ENCODE measurements around the gene TFG.

The TFG gene

DNA sequence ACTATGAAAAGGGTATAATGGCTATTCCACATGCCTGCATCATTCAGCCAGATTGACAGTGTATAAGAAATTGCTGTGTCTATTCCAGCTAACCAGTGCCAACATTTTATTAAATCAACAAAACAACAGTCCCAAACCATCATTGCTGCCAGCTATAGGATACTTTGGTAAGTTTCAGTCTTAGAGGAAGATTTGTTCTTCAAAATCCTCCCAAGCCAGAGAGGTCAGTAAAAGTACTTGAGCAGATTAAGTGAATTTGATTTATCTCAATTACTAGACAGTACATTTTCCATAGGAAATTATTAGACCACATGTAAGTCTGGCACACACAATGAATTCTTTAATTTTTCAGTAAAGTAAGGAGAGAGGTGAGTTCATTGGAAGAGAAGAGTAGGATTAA, 50.7 kb downstream of the TFG start:
- no peak for DNase-seq

DNA sequence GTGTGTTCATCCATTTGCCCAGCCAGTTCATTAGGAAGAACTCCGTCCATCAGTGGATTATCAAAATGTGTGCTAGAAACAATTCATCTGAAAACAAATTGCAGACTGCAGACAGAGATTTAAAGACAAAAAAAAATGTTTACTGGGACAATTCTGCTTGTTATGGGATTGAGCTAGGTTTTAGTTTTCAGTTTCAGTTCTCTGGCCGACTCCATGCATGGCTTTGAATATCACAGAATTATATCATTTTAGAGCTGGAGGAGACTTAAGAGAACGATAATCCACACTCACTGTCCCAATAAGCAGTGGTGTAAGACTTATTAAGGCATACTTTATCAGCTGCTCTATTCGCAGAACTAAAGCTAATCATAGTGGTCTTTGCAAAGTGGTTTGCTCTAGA, 51.1 kb downstream of the TFG start:
- DNase-seq = no peak

DNA sequence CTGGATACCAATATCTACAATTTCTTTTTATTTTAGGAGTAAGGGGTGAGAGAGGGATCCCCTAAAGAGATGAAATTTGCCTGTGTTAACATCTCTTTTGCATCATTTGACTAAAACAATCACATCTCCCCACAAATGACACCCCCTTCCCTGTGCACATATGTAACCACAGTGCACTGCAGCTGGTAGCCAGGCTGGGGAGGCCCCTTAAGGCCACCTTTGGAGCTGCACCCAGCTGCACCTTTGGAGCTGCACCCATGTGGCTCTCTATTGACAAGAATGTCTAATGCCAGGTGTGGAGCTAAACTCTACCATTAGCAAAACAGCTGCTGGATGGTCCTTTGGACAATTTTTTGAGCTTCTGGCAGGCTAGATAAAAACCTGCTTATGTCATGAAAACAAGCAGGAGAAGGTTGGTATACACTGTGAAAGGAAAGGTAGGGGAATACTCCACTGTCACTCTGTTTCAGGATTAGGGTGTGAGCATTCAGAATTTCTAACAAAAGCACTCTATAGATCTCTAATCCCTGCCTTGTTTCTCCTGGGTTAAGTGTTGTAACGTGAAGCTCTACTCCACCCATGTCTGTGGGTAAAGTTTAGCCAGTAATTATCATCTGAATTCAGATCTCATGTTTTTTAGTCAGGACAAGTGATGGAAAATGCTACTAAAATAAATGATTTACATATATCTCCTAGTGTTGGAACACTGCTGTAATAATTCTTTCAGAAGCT, 52.1 kb downstream of the TFG start:
- no peak for DNase-seq

DNA sequence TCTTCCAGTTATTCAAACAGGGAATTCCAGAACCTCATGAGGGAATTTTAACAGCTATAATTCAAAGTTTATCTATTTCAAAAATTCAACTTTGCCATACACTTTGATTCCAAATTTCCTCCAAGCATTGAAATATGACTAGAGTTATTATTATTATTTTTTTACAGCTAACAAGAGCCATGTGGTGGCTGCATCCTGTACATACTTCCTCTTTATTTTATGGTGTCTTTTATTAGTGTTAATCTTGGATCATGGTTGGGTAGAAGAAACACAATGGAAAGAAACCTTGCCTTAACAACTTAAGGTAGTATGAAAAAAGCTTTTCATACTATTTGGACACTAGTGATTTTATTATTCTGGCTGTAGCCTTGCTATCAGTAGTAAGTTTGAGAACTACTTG, 52.7 kb downstream of the TFG start:
- no peak for DNase-seq

DNA sequence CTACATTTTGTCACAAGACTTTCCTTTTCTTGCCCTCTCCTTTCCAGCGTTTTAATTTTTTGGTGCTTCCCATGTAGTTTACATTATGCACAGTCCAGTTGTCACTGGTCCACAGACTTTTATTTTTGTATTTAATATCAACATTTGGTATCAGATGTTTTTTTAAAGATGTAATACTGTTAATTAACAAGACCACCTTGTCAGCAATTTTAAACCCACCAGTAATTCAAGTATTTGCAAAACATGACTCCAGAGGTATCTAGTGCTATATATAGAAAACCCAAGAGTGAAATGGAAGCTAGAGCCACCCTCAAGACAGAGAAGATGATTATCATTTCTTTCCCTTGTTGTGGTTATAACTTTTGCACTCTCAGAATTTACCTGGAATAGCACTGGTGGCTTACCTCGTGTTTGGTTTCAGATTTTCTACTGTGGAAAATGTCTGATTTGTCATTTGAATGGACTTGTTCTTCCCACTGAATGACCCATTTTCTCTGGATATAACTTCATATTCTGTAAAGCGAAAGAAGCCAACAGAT, 56.2 kb downstream of the TFG start:
- no peak for DNase-seq

DNA sequence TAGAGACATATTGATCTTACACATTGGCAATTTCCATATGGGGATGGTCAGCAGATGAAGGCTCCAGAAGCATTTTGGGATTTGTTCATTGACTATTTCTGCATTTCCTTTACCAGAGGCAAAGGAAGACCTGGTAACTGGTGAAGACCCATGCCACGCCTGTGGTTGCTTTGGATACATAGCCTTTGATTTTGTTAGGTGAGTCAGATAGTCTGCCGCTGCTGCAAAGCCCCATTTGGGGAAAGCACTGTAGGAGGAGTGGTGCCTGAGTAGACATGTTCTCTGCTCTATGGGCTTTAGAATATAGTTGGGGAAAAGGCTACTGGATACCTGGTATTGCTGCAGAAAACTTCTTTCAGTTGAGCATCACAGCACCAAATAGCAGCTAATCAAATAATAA, 56.8 kb downstream of the TFG start:
- DNase-seq = no peak

DNA sequence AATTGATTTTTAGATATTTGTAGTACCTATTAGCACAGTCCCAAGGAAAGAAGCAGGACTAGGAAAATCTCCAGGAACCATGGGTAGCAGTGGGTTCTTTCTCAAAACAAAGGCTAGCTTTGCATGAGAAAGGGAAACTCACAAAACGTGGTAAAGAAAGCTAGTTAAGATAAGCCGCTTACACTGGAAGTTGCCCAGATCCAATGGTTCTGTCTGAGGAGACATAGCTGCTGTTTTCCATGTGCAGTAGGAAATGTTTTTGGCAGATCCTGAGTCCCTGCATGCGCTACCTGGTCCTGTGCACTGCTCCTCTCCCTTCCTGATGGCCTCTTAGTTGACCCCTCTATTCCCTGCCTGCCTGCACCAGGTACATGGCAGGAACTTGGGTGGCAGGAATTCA, 60.4 kb downstream of the TFG start:
- DNase-seq = no peak

DNA sequence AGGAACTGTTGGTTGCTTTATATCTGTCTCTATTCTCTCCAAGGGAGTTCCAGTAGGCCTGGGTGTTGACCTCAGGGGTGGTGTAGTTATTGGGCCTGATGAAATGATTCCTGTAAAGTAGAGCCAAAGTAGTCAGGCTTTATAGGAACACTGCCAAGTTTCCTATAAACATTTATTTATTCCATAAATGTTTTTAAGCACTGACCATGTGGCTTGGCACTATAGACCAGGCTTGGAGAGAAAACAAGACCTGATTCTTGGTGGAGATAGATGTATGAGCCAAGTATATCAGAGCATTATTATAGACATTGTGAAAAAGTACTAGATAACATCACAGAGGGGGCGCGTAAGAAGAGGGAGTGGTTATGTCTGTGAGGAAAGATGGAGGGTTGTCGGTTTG, 65.9 kb downstream of the TFG start:
- no peak for DNase-seq

DNA sequence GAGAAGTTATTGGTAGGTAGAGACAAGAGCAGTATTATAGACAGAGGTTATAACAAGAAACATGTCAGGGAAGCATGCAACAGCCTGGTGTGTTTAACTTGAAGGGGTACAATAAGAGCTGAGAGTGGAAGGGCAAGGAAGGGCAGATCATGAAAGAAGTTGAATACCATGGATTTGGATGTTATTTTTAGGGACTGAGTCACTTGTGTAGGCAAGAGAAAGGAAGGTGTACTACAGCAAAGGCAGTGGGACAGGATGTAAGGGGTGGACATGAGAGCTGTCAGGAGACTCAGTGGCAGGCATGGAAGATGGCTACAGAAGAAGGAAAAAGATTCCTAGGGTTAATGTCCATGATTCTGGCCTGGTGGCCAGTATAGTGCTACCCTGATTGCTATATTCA, 66.4 kb downstream of the TFG start:
- no peak for DNase-seq

DNA sequence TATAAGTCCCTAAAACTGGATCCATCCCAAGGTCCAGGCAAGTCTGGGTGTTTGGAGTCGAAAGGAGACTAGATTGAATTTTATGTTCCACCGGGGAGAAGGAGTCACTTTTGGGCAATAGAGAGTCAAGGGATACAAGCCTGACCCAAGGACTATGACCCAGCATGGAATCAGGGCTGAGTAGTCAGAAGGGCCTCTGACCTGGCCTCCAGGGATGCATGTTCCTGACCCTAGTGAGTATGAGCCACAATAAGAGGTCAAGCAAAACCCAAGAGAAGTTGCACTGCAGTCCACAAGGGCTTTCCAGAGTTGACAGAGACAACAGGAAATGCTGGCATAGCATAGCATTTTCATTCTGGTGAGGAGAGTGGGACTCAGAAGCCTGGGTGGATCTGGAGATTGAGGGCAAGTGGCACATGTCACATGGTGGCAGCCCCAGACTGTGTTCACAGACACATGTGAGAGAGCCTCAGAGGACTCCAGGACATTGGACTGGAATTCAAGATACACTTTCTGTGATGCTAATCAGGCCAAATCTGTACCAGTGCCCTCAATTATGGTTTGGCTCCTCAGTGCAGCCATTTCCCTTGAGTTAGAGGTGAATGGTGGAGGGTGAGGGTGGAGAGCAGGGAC, 66.9 kb downstream of the TFG start:
- DNase-seq = no peak

DNA sequence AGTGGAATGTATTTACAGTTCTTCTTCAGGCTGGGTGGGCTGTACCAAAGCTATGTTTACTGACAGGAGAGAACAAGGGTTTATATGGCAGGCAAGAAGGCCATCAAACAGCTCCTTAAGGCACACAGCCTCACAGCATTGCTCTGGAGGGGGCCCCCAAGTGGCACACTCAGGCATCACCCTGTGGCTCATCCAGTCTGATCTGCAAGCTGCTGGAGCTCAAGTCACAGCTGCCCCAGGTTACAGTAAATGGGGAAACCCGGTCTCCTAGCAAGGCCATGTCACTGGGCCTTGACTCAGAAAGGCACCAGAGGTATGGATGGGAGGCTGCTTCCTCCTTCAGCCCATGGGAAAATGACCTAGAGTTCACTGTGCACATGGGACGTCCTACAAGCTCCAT, 67.5 kb downstream of the TFG start:
- no peak for DNase-seq

DNA sequence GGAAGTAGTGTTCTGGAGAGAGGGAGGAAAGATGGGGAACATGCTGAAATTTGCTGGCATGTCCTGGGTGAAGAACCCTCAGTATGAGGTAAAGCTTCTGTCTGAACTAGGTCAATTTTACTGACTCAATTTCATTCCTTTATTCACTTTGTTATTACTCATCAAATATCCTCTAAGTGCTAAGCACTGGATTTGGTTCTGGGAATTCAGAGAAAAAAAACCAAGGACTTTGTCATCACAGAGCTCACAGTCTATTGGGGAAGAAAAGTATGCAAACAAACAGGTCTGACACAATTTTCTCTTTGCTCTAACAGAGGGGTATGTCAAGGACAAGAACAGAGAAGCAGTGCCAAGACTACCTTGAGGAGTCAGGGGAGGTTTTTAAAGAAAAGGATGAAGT, 68.0 kb downstream of the TFG start:
- DNase-seq = no peak

DNA sequence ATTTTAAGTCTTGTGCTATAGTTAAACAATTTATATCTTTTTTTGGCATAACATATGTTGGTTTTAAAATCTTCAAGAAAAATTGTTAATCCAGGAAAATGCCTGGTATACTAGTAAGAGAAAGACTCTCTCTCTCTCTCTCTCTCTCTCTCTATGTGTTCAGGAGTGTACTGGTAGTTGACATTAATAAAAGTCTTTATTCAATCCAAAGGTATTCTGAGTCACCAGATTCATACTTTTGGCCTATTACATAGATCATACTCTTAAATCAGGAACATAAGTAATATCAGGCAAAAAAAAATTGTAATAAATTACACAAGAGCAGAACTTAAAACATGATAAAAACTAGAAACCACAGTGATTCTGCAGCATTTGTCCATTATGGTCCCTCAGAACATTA, 70.2 kb downstream of the TFG start:
- DNase-seq = no peak

DNA sequence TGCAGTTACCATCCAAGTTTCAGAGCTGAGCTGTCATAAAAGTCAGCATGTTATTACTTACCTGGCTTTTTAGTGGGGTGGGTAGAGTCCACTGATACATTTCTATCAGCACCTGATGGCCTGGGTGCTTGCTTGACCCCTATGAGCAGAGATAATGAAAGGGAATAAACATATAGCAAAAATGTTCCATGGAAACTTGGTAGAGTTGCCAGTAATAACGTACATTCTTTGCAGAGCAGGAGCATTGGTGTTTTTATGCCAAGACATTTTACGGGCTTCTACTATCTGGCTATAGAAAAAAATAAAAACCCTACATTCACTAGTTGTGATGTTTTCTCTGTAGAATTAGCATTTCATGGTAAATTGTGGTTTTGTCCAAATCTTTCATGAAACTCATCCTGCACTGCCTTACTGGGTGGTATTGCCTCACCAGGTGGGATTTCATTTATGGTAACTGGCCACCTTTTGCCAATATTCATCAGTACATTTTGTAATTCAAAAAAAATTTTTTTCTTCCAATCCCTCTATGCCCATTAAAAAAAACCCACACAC, 70.9 kb downstream of the TFG start:
- no peak for DNase-seq

DNA sequence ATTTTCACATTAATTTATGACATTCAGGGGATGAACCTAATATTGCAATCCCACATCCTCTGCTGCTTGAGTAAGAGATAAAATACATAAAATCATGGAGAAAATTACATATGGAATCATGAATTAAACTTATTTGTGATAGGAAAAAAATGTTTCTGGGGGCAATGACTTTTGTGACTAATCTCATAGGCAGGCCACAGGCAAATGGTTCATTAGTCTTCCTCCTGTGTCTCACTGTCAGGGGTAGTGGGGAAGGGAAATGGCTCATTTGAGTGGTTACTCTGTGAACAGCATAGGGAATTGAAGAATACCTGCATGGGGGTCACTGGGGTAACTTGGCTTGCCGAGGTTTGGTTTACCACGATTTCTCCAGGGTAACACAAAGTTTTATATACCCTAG, 72.0 kb downstream of the TFG start:
- DNase-seq = no peak

DNA sequence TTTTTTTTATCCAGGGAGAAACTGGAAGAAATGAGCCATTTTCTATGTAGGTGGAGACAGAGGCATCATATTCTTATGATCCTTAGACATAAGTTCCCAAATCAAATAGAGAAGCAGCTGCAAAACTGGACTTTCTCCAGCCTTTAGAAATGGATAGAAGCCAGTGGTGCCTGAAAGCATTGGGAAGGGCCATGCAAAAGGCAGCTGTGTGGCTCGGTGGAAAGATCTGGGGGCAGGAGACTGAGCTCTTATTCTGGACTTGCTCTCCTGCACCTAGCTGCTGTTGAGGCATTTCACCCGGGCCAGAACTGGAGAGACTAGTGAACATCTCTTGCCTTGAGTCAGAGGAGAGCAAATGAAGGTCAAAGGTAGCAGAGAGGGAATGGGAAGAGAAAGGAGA, 73.1 kb downstream of the TFG start:
- no peak for DNase-seq

DNA sequence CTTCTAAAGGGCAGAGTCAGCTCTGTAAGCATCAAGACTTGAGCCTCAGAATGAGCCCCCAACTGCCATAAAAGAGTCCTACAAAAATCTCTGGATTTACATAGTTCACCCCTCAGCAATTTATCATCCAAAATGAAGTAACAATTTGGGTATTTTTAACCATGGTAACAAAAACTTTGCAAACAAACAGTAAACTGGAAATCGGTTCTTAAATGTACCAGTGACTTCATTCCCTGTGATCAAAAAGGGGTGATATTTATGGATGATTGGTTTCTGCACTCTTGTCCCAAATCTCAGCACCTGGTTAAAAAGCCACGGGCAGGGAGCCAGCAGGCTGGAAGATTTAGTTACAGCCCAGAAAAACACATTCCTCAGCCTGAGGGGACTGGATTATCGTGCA, 73.6 kb downstream of the TFG start:
- DNase-seq = no peak

DNA sequence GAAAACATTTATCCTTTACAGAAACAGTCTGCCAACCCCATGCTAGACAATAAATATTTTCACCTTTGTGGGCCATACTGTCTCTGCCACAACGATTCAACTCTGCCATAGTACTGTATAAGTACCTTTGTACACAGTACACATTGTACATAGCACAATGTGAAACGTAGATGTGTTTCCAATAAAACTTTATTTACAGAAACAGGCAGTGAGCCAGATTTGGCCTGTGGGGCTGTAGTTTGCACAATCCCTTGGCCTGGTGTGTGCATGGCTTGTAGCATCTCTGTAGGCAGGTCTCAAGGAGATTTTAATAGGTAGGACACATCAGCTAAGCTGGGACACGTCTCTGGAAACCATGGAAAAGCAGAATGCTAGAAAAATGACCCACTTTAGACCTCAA, 74.3 kb downstream of the TFG start:
- no peak for DNase-seq

DNA sequence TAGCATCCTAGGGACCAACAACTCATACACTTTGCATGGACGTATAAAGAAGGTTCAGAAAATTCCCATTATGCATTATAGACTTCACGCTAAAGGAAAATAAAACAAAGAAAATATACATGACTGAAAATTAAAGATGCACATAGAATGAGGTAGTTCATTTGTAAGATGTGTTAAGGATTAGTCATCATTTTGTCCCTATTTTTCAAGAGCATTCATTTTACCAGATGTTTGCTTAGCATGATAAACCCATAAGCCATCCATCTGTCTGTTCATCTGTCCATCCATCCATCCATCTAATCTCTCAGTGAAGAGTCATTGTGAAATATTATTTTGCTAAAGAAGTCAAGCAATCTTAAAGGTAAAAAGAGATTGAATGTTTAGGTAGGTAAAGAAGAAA, 80.3 kb downstream of the TFG start:
- DNase-seq = no peak

DNA sequence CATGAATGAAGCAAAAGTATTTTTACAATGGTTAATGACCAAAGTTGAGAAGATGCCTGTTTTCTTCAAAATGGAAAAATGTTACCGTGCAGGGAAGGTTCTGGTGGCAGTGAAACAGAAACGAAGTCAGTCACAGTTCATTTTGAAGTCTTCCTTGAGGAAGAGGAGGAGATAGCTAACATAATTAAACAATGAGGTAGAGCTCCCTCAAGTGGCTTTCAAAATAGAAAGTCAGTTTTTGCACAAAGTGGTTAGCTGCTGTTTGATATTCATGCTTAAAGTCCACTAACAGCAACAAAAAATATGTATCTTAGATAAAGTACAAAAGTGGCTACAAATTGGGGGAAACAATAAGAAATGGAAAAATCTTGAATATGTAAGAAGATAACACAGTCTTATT, 87.3 kb downstream of the TFG start:
- no peak for DNase-seq

DNA sequence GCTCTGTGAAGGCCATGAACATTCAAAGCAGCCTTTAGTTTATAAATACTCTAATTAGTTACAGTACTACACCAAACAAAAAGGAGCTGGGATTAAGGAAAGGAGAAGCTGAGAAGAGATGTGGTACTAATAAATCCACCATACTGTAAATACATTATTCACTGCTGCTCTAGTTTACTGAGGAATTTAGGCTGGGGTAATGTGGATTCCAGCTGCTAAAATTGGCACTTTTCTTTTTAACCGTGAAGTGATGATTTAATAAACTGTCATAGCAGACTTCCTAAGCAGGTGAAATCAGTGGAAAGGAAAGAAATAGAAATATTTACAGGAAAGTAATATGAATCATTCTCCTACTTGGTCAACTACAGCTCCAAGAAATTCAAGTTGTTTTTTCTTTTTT, 88.7 kb downstream of the TFG start:
- no peak for DNase-seq

All from activated CD8-positive, alpha-beta memory T cell treated with anti-CD3 and anti-CD28 coated beads, Interleukin-2, amount 50 U/mL, for 4 hours (primary cell).